GM10847 (cell line): ENCODE results near the gene AK1.

Experiments used
- POLR2A ChIP-seq: IDR thresholded peaks from 2 replicates; pipeline ENCODE4 v1.6.1; 2011; ENCODE audit not compliant: insufficient read length; ENCODE audit errors: extremely low read depth

Gene AK1

GRCh38 chr9:127855522-127855921, 22.0 kb downstream of the AK1 start:
- no peak for TF ChIP-seq POLR2A

- TF ChIP-seq POLR2A: no peak
These were observed 22.5 kb downstream of the AK1 start for GRCh38 chr9:127854960-127855359.

- no peak for TF ChIP-seq POLR2A
These were observed 23.2 kb downstream of the AK1 start, which contains the start of gene ENG for GRCh38 chr9:127854184-127854806. TSS of gene ENG (minus strand) at chr9:127854658. CDS start at chr9:127854355, 303 bp downstream.

- TF ChIP-seq POLR2A: no peak
These were observed 23.9 kb downstream of the AK1 start for GRCh38 chr9:127853312-127854183.

- no peak for TF ChIP-seq POLR2A
These were observed 24.6 kb downstream of the AK1 start for GRCh38 chr9:127852829-127853228.

GRCh38 chr9:127850286-127850830, 27.1 kb downstream of the AK1 start:
- TF ChIP-seq POLR2A: no peak

- TF ChIP-seq POLR2A: no peak
These were observed 28.5 kb downstream of the AK1 start for GRCh38 chr9:127848756-127849504.

- no peak for TF ChIP-seq POLR2A
These were observed 29.4 kb downstream of the AK1 start for GRCh38 chr9:127847833-127848755.

- no peak for TF ChIP-seq POLR2A
These were observed 30.3 kb downstream of the AK1 start for GRCh38 chr9:127847178-127847510.

- no peak for TF ChIP-seq POLR2A
These were observed 30.9 kb downstream of the AK1 start for GRCh38 chr9:127846443-127847177.

- TF ChIP-seq POLR2A: no peak
These were observed 32.6 kb downstream of the AK1 start for GRCh38 chr9:127844821-127845359.

- no peak for TF ChIP-seq POLR2A
These were observed 36.2 kb downstream of the AK1 start for GRCh38 chr9:127841087-127841835.
